Superior temporal gyrus (tissue), 1 donor: Measurements from ENCODE around the gene SORCS3.
A peak's percentile ranks its signal among the peaks of the same experiment; 100 is the strongest.
"Not testable (repeated sequence)": the region's sequence is repeated elsewhere in the genome, so short reads cannot be mapped to it uniquely, and the experiment has no call there.

Source experiments
- DNase-seq: peaks from one replicate; pipeline ENCODE4 v3.0.0-alpha.2; 2016; ENCODE audit errors: extremely low spot score

The SORCS3 gene

DNA sequence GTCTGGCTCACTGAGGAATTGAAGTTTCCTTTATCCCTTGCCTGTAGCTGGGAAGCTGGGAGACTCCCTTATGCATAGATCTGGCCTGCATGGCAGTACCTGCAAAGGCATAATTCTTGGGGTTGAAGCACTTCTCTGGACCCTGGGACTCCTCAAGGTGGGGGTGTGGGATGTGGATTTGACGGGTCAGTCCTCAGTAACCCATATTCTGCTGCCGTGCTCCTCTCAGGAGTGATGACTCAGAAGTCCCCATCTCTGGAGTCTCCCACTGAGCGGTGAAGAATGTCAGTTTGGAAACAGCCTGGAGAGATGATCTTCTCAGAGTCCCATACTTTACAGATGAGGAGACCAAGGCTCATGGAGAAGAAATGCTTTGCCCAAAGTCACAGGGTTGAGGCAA, 49.0 kb downstream of the SORCS3 start:
- no peak for DNase-seq

- DNase-seq: no peak
These were observed 49.9 kb downstream of the SORCS3 start for GRCh38 chr10:104690959-104691358.

GRCh38 chr10:104694074-104694473, 53.0 kb downstream of the SORCS3 start:
- no peak for DNase-seq

DNA sequence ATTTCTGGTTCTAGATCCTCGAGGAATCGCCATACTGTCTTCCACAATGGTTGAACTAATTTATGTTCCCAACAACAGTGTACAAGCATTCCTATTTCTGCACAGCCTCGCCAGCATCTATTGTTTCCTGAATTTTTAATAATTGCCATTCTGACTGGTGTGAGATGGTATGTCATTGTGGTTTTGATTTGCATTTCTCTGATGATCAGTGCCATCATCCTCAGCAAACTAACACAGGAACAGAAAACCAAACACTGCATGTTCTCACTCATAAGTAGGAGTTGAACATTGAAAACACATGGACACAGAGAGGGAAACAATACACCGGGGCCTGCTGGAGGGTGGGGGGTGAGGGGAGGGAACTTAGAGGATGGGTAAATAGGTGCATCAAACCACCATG, 62.2 kb downstream of the SORCS3 start:
- DNase-seq: not testable (repeated sequence)

DNA sequence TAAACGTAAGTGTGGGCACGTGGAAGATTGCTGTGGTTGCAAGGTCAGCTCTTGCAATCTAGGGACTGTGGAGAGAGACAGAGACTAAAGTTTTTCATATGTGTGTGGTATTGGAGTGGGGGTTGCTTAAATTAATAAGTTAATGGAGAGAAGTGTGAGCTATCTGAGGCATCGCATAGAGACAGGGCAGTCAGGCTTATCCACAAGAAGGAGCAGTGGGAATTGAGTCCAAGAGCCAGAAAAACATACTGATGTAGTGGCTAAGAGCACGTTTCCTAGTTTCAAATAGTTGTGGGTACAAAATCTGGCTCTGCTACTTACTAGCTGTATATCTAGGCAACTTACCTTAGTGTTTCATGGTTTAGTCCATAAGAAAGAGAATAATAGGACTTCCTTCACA, 65.8 kb downstream of the SORCS3 start:
- no peak for DNase-seq

- DNase-seq: no peak
These were observed 66.7 kb downstream of the SORCS3 start for GRCh38 chr10:104707602-104708459.

- DNase-seq: no peak
These were observed 70.2 kb downstream of the SORCS3 start for GRCh38 chr10:104711302-104711721.

GRCh38 chr10:104730593-104730992, 89.5 kb downstream of the SORCS3 start:
- DNase-seq: not testable (repeated sequence)

DNA sequence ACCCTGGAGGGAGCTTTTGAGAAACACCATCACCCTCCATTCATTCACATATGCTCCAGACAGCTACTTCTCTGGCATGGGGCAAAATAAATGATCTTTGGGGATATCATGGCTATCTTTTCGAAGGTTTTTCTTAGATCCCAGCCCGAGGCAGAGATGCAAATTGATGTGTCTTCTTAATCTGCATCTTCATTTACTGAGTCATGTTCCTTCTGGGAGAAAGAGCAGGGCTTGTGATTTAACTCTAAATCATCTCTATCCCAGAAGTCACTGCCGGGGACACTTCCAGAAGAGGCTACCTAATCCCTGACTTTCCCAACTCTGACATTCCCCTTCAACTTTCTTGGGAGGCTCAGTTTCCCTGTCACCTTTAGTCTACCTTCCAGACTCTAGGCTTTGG, 90.1 kb downstream of the SORCS3 start:
- DNase-seq: no peak

DNA sequence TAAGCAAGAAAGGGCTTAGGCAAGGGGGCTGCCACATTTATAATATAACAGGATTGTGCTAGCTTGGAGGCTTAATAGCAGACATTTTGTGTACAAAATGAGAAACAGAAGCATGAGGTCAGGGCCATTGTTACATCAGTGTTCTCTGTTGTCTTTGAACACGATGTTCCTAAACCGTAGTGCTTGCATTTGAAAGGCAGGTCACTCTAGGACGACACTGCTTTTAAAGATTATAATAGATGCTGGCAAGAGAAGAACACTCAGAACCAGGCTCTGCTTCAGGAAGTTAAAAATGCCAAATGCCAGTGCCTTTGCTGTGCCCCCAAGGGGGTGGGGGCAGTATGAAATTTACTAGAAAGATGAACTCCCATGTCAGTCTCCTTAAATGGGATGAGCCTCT, 91.1 kb downstream of the SORCS3 start:
- peak; percentile 40 for DNase-seq

- no peak for DNase-seq
These were observed 93.3 kb downstream of the SORCS3 start for GRCh38 chr10:104734433-104734832.

GRCh38 chr10:104735036-104735756, 94.1 kb downstream of the SORCS3 start:
- DNase-seq: no peak

DNA sequence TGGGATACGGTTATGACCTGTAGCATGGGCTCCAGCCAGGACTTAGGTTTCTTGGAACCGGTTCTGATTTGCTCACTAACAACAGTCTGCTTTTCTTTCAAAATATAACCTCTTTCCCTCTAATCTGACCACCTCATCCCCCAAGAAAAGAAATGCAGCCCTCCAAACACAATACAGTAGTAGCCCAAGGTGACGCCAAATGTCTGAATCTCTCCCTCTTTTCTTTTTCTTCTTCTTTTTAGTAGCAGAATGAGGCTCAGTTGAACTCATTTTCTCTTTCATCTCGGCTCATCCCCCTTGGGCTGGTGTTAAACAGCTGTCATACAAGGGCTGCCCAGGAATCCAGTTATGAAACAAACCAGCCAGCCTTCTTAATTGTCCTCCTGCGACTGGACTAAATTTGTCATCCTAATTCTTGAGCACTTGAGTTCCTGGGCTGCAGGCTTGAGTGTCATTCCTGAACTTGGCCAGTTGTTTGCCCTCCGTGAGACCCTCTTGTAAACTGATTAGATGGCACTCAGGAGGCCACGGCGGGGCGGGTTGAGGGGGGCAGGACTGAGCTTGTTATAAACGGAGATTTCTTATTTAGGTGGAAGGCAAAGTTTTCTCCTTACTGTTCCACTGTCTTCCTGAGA, 94.8 kb downstream of the SORCS3 start:
- DNase-seq: no peak

DNA sequence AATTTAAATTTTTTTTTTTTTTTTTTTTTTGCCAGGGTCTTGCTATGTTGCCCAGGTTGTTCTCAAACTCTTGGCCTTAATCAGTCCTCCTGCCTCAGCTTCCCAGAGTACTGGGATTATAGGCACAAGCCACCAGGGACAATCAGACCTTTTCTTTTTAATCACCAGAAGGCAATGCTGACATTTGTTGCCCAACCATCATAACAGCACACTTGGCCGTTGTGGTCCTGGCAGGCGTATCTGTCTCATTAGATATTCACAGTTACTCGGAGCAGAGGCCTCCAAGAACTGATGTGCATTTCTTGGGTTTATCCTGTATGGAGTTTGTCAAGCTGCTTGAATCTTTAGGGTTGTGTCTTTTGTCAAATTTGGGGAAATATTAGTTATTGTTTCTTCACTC, 100.0 kb downstream of the SORCS3 start:
- DNase-seq: no peak

DNA sequence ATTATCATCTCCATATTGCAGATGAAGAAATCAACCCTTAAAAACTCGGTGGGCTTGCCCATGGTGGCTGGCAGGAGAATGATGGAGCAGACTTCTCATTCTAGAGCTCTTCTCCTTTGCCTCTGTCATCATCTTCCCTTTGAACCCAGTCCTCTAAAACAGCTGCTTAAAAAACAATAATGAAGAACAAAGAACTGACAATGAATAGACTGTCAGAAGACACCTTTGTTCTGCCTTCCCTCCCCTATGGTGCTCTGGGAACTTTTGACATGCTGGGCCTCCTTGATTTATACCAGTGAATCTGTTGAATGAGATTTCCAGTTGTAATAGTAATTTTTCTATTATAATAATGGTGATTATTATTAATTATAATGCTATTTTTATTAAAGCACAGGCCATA, 103.0 kb downstream of the SORCS3 start:
- DNase-seq: no peak

DNA sequence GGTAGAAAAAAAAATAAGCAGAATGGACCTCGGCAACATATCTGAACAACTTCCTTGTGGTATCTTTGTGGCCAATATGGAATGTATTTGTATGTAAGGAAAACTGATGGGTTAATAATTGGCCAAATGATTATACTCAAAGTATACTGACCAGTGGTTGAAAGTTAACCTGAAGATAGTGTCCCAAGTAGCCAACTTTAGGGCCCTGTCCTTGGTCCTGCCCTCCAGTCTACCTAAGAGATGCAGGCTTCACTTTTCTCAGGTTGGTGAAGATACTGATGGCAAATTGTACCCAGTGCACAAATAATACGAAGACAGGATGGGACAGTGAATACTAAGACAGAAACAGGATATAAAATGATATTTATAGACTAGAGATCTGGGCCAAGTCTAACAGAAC, 109.2 kb downstream of the SORCS3 start:
- DNase-seq: no peak

DNA sequence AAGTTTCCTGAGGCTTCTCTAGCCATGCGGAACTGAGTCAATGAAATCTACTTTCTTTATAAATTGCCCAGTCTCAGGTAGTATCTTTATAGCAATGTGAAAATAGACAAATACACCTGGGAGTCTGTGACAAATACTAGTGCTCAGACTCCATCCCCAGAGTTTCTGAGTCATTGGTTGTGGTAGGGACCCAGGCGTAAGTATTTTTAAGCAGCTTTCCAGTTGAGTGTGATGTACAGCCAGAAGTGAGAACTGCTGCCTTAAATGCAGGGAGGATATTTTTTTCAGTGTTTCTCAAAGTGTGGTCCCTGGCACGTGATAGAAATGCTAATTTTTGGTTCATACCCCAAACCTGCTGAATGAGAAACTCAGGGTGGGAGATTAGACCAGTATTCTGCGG, 121.7 kb downstream of the SORCS3 start:
- no peak for DNase-seq

GRCh38 chr10:104766341-104766740, 125.3 kb downstream of the SORCS3 start:
- DNase-seq: peak; percentile 70

DNA sequence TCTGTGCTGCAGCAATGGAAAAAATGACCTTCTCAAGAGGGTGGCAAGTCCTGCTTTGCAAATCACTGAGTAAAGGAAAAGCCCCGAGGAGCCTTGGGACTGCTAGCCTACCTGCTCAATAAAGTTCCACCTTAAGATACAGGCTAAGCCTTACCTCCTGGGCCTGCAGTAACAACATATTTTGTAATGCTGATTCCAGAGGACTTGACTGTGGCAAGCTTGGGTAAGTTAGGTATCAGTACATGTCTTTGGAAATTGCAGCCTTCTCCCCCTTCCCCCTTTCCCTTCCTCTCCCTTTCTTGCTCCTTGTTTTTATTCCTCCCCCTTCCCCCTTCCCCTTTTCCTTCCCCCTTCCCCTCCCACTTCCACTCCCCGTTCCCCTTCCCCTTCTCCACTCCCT, 126.2 kb downstream of the SORCS3 start:
- no peak for DNase-seq

DNA sequence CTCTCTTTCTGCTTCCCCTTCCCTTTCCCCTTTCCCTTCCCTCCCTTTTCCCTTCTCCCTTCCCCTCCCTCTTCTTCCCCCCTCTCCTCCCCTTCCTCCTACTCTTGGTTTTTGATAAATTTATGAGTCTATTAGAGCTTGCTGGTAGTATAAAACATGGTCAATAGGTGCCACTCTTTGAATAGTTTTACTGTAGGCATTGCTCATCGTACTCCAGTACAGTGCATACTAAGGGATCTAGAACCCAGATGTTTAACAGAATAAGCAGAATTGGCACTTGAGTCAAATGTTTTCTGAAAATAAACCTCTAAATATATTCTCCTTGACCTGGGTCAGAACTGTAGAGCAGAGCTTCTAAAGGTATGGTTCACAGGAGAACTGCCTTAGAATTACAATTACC, 126.7 kb downstream of the SORCS3 start:
- no peak for DNase-seq

GRCh38 chr10:104773105-104773504, 132.0 kb downstream of the SORCS3 start:
- DNase-seq: no peak

- DNase-seq: no peak
These were observed 133.1 kb downstream of the SORCS3 start for GRCh38 chr10:104774234-104774633.
